SU-DHL-6 (cell line): ENCODE results near the gene GPR35.

Experiments
- CTCF ChIP-seq: fragments of 200-600 bp; sonication (generic); IDR thresholded peaks from one replicate; pipeline ENCODE4 v1.5.1; 2017; ENCODE audit warnings: antibody characterized with exemption, mild to moderate bottlenecking, low read length, moderate library complexity; ENCODE audit not compliant: insufficient read depth, poor library complexity, severe bottlenecking
- EZH2phosphoT487 ChIP-seq: fragments of 200-600 bp; sonication (generic), shearing (Covaris generic); conservative IDR thresholded peaks from 2 replicates; pipeline ENCODE4 v1.6.1; 2018; ENCODE audit warnings: mild to moderate bottlenecking, antibody characterized with exemption, low read length, moderate library complexity, mixed read lengths

GRCh38 chr2:240604939-240605716 is 20.2 kb upstream of the GPR35 start:
- TF ChIP-seq CTCF, result no peak
- no peak for TF ChIP-seq EZH2phosphoT487
